HCEC 1CT (cell line): ENCODE results near the gene NPY2R.

Experiments used
- DNase-seq: peaks from one replicate; pipeline ENCODE4 v3.0.0-alpha.2; 2017

The NPY2R gene, protein sequence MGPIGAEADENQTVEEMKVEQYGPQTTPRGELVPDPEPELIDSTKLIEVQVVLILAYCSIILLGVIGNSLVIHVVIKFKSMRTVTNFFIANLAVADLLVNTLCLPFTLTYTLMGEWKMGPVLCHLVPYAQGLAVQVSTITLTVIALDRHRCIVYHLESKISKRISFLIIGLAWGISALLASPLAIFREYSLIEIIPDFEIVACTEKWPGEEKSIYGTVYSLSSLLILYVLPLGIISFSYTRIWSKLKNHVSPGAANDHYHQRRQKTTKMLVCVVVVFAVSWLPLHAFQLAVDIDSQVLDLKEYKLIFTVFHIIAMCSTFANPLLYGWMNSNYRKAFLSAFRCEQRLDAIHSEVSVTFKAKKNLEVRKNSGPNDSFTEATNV

GRCh38 chr4:155208258-155209054, at the start of gene NPY2R:
TSS of gene NPY2R (plus strand) at chr4:155208636. CDS start at chr4:155213940, 5,304 bp downstream.
- no peak for DNase-seq

DNA sequence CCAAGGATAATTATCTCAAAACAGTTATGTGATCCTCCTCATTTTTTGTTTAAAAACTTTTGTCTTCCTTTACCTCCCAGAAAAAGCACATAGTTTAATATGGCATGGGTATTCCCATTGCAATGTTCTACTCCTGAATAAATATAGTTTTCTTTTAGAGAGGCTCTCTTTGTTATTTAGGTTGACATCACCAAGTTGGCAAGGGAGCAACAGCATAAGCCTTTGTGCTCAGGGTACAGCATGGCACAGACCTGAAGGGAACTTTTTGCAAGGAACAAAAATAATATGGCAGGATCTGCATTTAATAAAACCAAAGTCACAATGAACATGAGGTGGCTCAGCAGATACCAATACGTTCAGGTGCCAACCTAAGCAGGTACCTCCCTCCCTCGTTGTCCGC, 47.1 kb upstream of the NPY2R start:
- no peak for DNase-seq

- no peak for DNase-seq
Measured at GRCh38 chr4:155164718-155165117, 43.7 kb upstream of the NPY2R start.

- DNase-seq, result no peak
Measured at GRCh38 chr4:155170569-155170968, 37.9 kb upstream of the NPY2R start.

DNA sequence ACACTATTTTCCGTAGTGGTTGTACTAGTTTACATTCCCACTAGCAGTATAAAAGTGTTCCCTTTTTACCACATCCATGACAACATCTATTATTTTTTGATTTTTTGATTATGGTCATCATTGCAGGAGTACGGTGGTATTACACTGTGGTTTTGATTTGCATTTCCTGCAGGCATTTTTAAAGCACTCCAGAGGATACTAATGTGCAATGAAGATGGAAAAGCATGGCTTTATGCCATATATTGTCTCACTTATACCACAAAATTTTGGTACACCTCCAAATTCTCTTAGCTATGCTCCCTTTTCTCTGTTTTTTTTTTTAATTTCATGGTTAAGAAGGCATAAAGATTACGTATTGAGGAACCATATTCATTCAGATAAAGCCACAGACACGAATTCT, 35.1 kb upstream of the NPY2R start:
- no peak for DNase-seq

DNA sequence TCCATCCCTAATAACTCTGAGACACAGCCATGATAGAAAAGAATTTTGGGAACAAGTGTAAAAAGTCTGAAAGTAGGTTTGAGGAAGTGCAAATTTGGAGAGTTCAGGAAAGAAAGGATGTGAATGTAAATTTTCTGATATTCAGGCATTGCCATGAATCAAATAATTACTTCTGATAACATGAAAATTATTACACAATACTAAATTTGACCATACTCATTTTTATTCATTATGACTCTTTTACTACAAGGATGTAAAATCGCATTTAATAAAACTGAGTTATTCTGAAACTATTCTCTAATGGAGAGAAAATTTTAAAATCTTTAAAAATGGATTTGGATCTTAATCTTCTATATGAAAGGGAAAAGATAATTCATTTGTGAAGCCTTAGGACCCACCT, 33.8 kb upstream of the NPY2R start:
- no peak for DNase-seq

- peak; percentile 71 for DNase-seq
Measured at GRCh38 chr4:155179216-155179615, 29.2 kb upstream of the NPY2R start.

GRCh38 chr4:155186972-155187371, 21.5 kb upstream of the NPY2R start:
- no peak for DNase-seq

GRCh38 chr4:155187989-155188388, 20.4 kb upstream of the NPY2R start:
- DNase-seq, result no peak

DNA sequence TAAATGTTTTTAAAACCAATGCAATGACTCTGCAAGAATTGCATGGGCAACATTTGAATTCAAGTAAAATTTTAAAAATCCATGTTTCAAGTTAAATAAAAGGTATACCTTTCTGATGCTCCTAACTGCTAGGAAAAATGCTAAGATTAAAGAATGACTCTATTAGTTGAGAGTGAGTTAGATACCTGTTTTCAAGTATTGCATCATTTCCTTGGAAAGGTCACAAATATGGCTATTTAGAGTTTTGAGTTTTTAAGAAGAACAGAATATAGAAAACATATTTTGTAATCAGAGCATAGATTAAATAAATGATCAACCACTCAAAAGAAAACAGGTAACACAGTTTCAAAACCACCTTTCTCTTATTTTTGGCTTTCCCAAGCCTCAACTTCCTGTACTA, 18.3 kb upstream of the NPY2R start:
- no peak for DNase-seq

DNA sequence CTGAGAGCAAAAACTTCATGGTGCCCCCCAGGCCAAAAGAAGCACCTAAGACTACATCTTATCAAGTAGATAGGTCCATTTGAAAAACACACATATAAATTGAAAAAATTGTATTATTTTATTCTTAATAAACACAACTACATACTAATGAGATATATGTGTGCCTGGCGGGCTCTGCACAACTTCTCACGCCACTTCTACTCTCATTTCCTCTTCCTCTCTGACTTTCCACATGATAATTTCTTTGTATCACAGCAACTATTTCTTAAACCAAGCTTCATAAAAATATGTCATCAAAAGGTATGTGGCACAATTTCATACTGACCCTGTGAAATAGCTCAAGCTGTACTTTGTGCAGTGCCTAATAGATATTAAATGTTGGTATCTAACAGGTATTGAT, 10.7 kb upstream of the NPY2R start:
- DNase-seq, result no peak

GRCh38 chr4:155207534-155208257, 740 bp upstream of the NPY2R start:
- DNase-seq, result no peak

DNA sequence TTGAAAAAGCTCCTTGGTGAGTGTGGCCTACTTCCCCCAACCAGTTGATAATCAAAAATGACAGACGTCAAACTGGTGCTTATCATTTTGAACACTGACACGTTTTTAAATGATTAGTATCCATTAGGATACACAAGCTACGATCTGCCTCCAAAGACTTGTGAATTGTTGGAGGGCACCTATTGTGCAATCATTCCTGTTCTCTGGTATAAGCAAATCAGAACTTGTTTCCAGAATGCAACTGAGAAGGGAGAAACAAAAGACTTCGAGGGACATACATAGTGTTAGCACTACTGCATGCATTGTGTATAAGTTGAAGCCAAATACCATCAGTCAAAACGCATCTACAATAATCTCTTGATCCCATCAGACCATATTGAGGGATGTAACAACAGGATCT, 11.6 kb downstream of the NPY2R start:
- no peak for DNase-seq

DNA sequence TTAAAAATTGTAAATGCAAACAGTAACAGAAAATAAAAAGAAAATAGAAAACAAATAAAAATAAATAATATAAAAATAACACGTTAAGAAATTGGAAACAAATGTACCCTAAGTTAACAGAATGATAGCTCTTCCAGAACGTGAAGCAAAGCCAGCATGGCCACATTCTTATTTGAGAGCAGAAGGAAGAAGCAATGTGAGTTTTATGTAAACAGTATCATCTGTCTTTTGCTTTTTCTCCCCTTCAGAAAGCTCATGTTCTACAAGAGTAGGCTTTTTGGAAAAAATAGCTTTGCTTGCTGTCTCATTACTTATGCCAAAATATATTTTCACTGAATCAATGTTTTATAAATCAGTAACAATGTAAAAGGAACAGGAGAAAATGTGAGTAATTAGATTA, 18.7 kb downstream of the NPY2R start:
- DNase-seq, result no peak

DNA sequence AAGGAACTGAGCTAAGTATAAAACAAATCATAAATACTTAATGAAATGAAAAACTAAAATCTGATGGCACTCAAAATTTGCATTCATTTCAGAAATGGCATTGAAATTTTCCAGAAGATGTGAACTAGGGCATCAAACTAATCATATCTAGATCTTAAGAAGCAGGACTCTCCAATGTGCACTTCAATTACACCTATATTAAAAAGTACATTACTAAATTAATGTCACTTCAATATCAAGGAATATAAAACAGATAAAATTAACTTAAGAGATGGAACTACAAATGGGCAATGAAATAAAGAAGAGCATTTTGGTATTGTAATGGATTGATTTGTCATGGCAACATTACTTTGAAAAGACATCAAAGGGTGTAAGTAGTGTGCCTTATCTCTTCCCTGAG, 20.3 kb downstream of the NPY2R start:
- DNase-seq, result no peak

- DNase-seq, result no peak
Measured at GRCh38 chr4:155232432-155232831, 24.0 kb downstream of the NPY2R start.

DNA sequence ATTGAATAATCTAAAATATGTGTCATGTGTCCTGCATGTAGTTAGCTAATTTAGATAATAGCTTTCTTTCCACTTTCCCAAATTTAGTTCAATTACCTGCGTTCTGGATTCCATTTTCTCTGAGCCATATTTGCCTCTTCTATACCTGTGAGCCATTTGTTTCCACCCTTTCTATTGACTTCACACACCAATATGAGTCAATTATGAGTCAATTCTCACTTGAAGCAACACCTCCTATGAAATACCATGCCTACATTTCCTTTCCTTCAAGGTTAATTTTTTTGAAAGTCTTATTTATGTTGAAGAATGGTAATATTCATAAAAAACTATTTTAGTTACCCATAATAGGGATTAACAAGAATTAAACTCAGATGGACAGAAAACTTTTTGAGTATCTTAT, 25.8 kb downstream of the NPY2R start:
- no peak for DNase-seq

DNA sequence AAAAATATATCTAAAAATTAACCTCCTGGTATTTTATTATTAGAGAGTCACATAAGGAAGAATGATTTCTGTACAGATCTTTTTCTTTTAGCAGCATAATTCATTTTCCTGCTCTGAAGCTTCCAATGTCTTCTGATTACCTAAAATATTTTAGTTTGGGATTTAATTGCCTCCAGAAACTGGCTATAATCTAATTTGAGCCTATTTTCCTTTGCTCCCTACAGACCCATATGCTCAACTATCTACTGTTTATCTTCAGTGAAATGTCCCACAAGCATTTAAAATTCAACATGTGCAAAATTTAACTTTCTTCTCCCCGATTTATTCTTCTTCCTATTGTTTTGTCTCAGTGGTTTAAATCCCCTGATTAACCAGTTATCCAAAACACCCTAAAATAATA, 29.1 kb downstream of the NPY2R start:
- DNase-seq, result no peak

DNA sequence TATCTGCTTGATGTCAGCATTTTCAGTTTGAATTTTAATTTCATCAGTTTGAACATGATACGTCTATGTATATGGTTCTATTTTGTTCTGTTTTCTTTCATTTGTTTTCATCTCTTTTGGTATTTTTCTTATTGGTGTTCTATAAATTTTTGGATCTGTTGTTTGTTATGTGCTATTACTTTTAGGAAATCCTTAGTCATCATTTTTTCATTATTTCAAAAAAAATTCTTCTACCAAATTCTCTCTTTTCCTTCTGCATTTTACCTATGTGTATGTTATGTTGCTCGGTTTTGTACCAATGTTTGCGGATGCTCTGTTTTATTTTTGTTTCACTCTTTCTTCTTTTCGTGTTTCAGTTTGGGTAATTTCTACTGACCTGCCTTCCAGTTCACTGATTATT, 32.8 kb downstream of the NPY2R start:
- DNase-seq, result no peak

GRCh38 chr4:155241664-155242063, 33.2 kb downstream of the NPY2R start:
- no peak for DNase-seq

DNA sequence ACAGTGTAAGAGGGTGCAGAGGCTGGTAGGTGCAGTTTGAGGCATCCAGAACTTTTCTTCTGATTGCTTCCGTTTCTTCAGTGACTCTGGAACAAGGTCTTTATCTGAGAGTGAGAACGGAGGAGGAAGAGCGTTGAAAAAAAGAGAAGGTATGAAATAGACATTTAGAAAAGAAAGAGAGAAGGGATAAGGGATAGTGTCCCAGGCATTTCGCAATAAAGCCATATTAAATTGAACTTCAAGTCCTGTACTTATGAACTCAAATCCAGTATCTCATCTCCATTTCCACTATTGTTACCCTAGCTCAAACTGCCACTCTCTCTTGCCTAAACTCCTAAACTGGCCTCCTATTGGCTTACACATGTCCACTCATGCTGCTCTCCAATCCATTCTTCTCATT, 36.7 kb downstream of the NPY2R start:
- DNase-seq, result no peak

DNA sequence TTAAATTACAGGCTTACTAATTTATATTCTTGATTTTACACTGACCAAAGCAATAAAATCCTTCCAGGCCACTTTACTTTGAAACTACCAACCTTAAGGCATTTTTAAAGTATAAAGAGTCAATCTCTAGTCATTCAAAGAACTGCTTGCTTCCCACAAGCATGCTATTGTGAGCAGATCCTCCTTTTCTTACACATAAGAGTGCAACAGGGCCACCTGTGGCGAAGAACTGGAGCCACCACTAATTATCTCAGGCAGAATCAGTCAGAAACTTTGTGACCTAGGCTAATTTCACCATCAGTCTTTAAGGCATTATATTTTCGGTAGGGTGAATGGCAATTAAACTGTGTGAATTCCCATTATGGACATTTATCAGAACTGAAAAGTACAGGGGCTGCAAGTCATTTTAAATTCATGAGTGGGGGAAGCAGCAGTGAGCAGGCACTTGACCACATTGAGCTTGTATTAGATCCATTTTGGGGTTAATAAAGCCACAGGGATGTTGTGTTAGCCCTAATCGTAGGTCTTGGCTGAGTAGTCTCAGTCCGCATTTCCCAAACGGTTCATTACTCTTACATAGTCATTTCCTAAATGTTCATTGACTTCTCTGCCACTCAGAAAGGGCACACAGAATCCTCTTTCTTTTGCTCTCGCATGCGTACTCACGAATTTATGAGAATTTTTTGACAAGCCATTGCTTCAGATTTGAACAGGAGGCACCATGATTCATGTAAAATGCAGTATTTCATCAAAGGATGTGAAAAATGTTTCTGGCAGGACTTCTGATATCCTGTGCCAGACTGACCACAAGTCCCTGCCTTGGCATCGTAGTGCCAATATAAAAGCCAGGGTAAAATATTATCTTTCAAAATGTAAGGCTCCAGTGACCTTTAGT, 39.8 kb downstream of the NPY2R start:
- no peak for DNase-seq
